HG03064 (cell line): ENCODE measurements around the gene CTIF.

Source experiments
- ATAC-seq: cut with Tn5 transposase; IDR thresholded peaks from one replicate; pipeline ENCODE4 v1.9.1; 2021; ENCODE audit warnings: low read depth; ENCODE audit not compliant: unreplicated experiment

CTIF gene

GRCh38 chr18:48573632-48574283 lies 34.9 kb downstream of the CTIF start:
- ATAC-seq = no peak

DNA sequence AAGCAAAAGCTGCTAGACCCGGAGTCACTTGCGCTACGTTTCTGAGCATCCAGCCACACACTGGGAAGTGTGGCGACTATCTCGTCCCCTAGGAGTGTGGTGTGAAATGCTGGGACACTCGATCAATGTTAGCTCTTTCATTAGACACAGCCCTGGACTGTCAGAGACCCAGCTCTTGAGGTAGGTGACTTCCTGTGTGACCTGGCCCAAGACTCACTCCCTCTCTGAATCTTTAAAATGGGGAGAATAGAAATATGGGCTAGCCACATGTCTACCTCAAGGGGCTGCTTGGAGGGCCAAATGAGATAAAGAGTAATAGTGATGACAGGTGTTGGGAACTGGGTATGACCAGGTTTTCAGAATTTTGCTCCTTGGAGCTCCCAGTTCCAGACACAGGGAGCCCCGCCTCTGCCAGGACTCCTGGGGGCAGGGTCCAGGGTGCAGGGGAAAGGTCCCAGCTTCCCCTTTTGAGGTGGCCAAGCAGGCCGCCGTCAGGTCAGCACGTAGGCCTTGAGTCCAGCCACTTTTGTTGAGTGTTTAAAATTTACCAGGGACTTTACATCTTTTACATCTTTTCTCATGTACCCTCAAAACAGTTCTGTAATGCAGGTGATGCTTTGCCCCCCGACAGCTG lies 36.0 kb downstream of the CTIF start:
- no peak for ATAC-seq

DNA sequence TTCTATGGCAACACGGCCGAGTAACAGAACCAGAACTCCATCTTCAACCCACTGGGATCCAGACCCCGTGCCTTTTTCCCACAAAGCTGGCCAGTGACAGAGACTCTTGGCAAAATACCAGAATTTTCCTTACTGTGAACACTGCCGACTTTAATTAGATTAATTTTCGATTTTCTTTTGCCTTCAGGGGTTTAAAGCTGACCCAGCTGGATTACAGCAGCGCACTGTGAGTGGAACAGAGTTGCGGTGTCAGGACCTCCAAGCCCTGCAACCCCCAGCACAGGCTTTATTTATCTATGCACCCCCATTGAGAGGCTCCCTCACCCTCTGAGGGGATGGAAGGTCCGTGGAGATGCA lies 36.4 kb downstream of the CTIF start:
- no peak for ATAC-seq

- ATAC-seq = no peak
Observed at GRCh38 chr18:48575658-48576456, 37.0 kb downstream of the CTIF start.

DNA sequence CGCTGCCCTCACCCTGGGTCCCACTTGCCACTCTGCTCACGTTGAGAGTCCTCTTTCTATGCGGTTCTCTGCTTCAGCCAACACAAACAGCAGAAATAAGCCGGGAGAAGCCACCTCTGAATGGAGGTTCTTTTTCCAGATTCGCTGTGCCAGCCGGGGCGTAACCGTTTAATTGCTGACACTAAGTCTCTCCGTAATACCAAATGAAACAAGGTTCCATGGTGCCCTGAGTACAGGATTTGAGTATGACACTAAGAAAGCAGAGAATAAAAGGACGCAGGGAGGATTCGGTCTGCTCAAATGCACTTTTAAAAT lies 37.6 kb downstream of the CTIF start:
- ATAC-seq = no peak

DNA sequence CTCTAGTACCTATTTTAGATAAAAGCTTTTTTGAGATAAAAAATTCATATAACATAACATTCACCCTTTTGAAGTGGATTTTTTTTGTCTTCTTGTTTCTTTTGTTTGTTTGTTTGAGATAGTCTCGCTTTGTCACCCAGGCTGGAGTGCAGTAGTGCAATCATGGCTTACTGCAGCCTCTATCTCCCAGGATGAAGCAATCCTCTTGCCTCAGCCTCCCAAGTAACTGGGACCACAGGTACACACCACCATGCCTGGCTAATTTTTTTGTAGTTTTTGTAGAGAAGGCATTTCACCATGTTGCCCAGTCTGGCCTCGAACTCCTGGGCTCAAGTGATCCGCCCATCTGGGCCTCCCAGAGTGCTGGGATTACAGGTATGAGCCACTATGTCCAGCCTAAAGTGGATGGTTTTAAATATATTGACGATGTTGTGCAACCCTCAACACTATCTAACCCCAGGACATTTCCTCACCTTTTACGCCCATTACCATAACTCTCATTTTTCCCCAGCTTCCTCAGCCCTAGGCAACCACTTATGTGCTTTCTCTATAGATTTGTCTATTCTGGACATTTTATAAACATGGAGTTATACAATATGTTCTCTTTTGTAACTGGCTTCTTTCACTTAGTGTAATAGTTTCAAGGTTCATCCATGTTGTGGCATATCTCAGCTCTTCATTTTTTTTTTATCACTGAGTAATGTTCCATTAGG lies 38.8 kb downstream of the CTIF start:
- ATAC-seq = no peak

DNA sequence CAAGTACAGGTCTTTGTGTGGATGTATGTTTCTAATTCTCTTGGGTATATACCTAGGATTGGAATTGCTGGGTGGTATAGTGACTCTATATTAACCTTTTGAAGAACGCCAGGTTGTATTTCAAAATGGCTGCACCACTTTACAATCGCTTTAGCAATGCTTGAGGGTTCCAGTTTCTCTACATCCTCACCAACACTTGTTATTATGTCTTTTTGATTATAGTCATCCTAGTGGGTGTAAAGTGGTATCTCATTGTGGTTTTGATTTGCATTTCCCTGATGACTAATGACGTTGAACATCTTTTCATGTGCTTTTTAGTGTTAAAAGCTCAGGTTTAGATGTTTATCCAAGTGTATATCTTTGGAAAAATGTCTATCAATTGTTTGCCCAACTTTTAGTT lies 39.5 kb downstream of the CTIF start:
- no peak for ATAC-seq

DNA sequence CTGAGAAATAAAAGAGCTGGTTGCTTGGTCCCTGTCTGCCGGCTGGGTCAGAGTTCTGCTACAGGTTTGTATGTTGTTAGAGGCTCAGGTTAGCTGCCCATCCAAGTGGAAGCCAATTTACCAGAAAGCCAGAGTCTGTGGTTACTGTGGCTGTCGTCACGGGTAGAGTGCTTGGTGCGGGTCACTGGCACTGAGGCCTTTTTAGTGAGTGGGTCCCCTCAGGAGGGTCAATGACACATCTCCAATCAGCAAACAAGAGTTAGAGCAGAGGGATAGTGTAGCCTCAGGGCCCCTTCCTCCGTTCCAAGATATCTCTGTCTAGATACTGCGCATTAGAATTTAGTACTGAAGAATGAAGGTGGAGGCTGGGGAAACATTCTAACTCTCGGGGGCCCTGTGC lies 41.2 kb downstream of the CTIF start:
- ATAC-seq = no peak

DNA sequence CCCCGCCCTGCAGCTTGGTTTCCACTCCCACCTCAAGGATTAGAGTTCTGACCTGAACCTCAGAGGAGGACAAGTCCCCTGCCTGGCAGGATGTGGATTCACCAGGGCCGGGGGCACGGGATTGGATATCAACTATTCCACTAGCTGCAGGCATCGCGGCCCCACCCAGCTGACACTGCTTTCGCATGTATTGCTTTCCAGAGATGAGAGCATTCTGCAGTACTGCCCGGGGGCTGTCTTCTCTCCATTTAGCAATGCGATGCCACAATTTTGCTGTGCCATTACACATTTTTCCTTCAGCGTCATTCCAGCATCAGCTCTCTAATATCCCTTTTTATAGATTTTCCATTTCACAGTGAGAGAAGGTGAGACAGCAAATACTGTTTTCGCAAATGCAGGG lies 42.0 kb downstream of the CTIF start:
- no peak for ATAC-seq

DNA sequence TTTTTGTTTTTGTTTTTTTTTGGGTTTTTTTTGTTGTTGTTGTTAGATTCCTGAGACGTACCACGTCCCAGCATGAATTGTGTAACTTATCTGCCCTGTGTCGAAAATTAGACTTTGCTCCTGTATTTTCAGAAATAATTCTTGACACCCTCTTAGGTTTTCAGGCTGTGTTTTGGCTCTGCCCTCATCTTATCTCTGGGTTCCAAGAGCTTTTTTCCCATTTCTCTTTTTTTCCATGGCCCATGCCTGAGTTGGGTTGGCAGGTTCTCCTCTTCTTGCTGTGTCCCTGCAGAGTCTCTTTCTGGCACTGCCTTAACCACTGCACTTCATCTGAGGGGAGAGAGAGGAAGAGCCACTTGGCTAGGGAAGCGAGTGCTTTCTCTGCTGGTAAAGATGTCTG lies 42.4 kb downstream of the CTIF start:
- no peak for ATAC-seq

DNA sequence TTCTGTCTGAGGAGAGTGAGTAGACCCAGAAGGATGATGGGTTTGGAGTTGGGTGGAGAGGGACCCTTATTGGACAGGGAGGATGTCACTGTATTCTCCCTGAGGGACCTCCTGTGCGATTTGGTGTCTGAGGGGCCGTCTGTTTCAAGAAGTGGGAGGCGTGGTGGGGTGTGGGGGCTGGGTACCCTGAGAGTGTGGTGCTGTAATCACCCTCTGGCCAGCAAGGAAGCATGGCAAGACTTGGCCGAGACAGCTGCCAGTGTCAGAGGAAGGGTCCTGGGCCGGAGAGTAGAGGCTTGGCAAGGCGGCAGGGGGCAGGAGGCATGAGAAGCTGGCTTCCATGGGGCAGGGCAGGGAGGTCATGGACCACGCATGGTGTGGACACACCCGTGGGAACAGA lies 43.1 kb downstream of the CTIF start:
- no peak for ATAC-seq

GRCh38 chr18:48582946-48583345 lies 44.1 kb downstream of the CTIF start:
- ATAC-seq = no peak

- ATAC-seq = no peak
Observed at GRCh38 chr18:48583573-48583972, 44.7 kb downstream of the CTIF start.

DNA sequence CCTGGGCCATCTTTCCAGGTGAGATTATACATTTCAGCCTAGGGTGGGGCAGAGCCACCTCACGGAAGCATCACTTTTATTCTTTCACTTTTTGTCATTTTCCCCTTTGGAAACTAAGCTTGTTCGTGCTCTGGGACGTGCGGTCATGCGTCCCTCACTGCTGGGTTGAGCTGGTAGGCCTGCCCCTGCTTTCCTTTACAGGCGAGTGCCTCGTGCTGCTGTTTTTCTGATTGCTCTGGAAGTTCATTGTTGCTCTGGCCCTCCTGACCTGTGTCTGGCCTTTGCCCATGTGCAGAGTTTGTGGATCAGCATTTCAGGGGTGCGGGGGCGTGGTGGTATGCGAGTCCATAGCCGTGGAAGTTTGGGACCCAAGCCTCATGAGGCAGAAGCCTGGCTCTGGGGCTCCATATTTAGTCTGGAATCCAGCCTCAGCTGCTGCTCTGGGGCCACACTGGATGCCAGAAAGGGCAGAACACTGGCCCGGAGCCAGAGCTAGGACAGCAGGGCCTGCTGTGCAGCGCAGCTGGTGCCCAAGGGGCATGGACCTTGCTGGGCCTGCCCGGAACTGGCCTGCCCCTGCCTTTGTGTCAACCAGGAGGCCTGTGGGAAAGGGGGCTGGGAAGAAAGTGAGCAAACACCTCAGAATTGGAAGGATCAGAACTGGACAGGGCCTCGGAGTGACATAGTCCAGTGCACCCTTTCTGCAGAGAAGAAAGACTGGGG lies 51.1 kb downstream of the CTIF start:
- ATAC-seq = no peak

DNA sequence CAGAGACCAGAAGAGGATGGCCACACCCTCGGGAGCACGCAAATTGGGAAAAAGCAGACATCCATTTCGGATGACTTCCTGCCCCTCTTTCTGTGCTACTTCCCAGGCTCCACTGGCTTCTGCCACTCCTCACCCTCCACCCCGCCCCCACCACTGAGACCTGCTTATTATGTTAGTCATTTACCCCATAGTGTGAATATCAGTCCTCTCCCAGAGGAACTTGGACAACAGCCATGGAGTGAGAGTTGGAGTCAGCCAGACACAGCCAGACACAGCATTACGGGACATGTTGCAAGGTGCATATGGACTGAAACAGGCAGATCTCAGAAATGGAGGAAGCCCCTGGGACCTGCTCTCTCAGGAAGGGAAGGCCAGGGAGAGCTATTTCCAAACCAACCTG lies 51.8 kb downstream of the CTIF start:
- no peak for ATAC-seq

DNA sequence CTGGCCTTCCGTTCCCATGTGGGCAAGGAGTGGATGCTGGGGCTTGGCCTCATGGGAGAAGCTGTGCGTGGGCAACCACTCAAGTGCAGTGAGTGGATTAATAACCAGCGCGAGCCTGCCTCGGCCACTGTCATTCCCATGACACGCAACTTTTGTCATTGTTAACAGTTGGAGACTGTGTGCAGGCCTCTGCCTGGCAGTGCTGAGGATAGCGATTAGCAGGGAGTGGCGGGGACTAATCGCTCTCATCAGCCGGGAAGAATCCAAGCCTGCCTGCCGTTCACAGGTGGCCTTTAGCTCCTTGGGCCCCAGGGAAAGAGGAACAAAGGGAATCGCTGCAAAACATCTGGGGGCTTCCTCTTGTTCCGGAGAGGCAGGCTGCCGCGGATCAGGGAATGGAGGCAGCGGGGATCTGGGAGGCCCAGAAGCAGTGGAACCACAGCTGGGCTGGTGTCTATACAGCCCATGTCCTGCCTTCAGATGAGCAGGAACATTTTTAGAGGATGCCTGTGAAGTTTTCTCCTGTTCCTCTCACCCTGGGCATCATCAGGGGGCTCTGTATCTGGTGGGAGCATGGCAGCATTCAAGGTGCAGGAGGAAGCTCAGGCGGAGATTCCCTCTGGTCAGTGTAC lies 53.8 kb downstream of the CTIF start:
- ATAC-seq = no peak

- no peak for ATAC-seq
Observed at GRCh38 chr18:48594471-48595094, 55.8 kb downstream of the CTIF start.

- ATAC-seq = no peak
Observed at GRCh38 chr18:48595703-48596218, 56.9 kb downstream of the CTIF start.

- ATAC-seq = no peak
Observed at GRCh38 chr18:48597110-48597509, 58.3 kb downstream of the CTIF start.

DNA sequence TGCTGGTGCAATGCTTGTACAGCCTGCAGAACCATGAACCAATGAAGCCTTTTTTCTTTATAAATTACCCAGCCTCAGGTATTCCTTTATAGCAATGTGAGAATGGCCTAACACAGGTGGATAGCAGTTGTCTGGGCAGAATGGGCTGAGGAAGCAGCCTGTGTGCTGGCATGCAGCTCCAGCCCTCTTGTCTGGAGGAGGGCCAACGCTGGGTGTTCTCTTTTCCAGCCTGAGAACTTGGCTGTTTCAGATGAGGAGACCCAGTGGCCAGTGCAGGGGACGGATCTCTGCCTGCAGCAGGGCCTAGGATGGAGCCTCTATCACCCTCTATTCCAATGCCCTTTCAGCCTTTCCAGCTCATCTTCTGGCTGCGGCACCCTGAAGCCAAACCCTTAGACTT lies 58.8 kb downstream of the CTIF start:
- no peak for ATAC-seq
